Measurements from ENCODE around the gene LILRA5. TPM values are rescaled to one million over a fixed set of nuclear protein-coding genes. Genes with fewer than 3 reads are reported as not detected.
"Not testable (repeated sequence)": the region's sequence is repeated elsewhere in the genome, so short reads cannot be mapped to it uniquely, and the experiment has no call there.

LILRA5 gene
- polyA plus RNA-seq, 1 of the 3 experiments (the other 2 are of a cell fraction) = not detected

DNA sequence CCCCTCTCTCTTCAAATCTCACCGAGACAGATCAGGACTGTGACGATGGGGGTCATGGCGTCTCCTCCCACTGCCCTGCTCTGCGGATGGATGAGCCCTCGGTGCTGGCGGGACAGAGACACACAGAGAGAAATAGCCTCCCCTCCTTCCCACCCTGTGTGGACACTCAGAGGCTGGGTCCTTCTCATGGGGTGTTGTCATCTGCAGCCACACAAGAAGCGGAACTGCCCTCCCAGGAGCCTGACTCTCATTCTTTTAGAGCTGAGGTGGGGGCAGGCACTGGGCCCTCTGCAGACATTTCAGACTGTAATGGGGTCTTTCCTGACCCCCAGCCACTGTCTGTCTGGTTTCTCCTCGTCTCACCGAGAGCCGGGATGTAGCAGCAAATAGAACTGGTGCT lies 32.5 kb downstream of the LILRA5 start:
- H3F3A ChIP-seq (replicated peaks; ENCODE audit: insufficient read depth); H3K79me2 ChIP-seq (ENCODE audit: insufficient read depth); H3K9me3 ChIP-seq; H3K27ac ChIP-seq (ENCODE audit: low read depth in 2 of 2, low read length in 1 of 2); POLR2A ChIA-PET; H3K9me2 ChIP-seq; H3K36me3 ChIP-seq (replicated peaks in 1 of 2; ENCODE audit: control insufficient read depth in 1 of 2, insufficient read depth in 2 of 2, low read length in 1 of 2); H3K9ac ChIP-seq; H2AFZ ChIP-seq (ENCODE audit: low read depth); H3K4me1 ChIP-seq (ENCODE audit: control insufficient read depth in 1 of 2, insufficient read depth in 2 of 2, low read depth in 1 of 2, low read length in 1 of 2); H3K4me3 ChIP-seq (ENCODE audit: low read depth in 2 of 2, low read length in 1 of 2); H3K4me2 ChIP-seq; DNase-seq; H4K20me1 ChIP-seq (ENCODE audit: insufficient read depth): not testable (repeated sequence)
- CTCF ChIA-PET = interaction anchor here (1.1 kb wide), 1 partner anchor 14 kb away, joined by 5 read pairs; no protein-coding TSS in a partner anchor
- peaks cover 66% of the 10 kb centered on the region for H3K27me3 ChIP-seq (ENCODE audit: insufficient read depth)
- WGBS (ENCODE audit: low lambda C conversion rate) = 7% methylated on average over 4 of the region's 10 CpGs

DNA sequence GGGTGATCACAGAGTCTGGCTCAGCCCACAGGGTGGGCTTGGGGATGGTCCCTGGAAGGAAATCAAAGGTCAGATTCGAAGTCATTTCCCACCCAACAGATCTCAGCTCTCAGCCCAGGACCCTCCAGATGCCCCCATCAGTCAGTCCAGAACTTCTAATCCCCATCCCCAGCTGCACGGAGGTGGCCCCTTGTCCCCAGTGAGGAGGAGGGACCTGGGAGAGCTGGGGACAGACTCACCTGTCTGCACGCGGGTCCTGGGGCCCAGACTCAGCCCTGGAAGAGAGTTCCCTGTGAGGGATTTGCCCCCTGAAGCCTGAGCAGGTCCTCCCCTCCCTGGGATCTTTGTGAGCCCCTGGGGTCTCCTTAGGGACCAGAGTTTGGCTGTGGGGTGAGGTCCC lies 32.9 kb downstream of the LILRA5 start:
- H3K9me2 ChIP-seq; H4K20me1 ChIP-seq (ENCODE audit: insufficient read depth); H2AFZ ChIP-seq (ENCODE audit: low read depth); H3K9me3 ChIP-seq; DNase-seq; H3K4me2 ChIP-seq; H3K9ac ChIP-seq; H3K4me1 ChIP-seq (ENCODE audit: control insufficient read depth in 1 of 2, insufficient read depth in 2 of 2, low read depth in 1 of 2, low read length in 1 of 2); H3K4me3 ChIP-seq (ENCODE audit: low read depth in 2 of 2, low read length in 1 of 2); H3K79me2 ChIP-seq (ENCODE audit: insufficient read depth); H3K36me3 ChIP-seq (replicated peaks in 1 of 2; ENCODE audit: control insufficient read depth in 1 of 2, insufficient read depth in 2 of 2, low read length in 1 of 2); H3K27ac ChIP-seq (ENCODE audit: low read depth in 2 of 2, low read length in 1 of 2); POLR2A ChIA-PET; H3F3A ChIP-seq (replicated peaks; ENCODE audit: insufficient read depth): not testable (repeated sequence)
- CTCF ChIA-PET = interaction anchor here (1.1 kb wide), 1 partner anchor 14 kb away, joined by 5 read pairs; no protein-coding TSS in a partner anchor
- 0% methylated on average over 4 of the region's 4 CpGs for WGBS (ENCODE audit: low lambda C conversion rate)
- peaks cover 65% of the 10 kb centered on the region for H3K27me3 ChIP-seq (ENCODE audit: insufficient read depth)

DNA sequence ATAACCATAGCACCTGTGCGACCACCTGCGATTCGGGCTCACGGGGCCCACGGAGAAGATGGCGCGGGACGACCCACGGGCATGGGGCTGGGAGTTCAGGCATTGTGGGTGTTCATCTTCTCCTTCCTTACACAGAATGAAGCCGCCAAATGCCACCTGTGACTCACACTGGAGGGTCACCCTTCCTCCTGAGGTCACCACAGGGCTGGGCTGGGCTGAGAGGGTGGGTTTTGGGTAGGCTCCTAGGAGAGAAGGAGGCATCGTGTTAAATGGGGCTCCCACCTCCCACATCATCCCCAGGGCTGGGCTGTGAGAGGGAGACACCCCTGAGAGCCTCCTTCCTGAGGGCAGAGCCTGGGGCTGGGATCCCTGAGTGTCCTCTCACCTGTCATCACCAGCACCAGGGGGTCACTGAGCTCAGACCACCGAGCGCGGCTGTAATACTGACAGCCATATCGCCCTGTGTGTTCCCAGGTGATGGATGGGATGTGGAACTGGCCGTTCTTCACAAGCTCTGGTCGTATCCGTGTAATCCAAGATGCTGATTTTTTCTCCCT lies 33.5 kb downstream of the LILRA5 start:
- CTCF ChIA-PET = no interaction called here
- Histone ChIP-seq H3K9ac (no peak overlapping the region), H3F3A (replicated peaks; ENCODE audit: insufficient read depth) (no peaks in the 10 kb centered on the region)

DNA sequence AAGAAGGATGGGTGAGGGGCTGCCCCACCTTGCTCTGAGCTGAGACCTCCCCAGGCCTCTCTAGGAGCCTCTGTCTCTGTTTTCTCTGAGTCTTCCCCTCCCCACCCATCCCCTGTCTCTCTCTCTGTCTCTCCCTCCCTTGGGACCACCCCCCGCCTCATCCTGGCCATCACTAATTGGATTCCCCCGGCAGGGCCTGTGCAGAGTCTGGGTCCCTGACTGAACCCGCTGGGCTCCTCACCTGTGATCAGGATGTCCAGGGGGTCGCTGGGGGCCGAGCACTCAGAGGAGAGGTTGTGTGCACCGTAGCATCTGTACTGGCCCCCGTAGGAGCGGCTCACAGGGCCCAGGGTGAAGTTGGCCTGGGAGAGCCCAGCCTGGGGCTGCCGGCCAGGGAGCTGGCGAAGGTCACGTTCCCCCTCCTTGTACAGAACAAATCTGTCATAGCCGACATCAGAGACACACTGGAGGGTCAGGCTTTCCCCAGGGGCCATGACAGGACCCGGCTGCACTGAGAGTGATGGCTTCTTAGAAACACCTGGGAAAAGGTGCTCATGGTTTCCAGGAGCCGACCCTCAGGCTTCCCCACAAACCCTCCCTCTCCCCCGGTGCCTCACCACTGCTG lies 34.3 kb downstream of the LILRA5 start:
- CTCF ChIA-PET = not testable (repeated sequence)

More for the DNA sequence above, 33.5 kb downstream of the LILRA5 start:
- Histone ChIP-seq H3K9me2 (no peaks in the 10 kb centered on the region), H3K9me3 (no peaks in the 10 kb centered on the region), H3K4me3 (ENCODE audit: low read depth in 2 of 2, low read length in 1 of 2) (no peak overlapping the region), H3K36me3 (replicated peaks in 1 of 2; ENCODE audit: control insufficient read depth in 1 of 2, insufficient read depth in 2 of 2, low read length in 1 of 2) (no peaks in the 10 kb centered on the region), H4K20me1 (ENCODE audit: insufficient read depth) (no peaks in the 10 kb centered on the region), H3K4me2 (no peak overlapping the region), H3K27ac (ENCODE audit: low read depth in 2 of 2, low read length in 1 of 2) (no peak overlapping the region), H3K27me3 (ENCODE audit: insufficient read depth) (peaks cover 61% of the 10 kb centered on the region), H3K4me1 (ENCODE audit: control insufficient read depth in 1 of 2, insufficient read depth in 2 of 2, low read depth in 1 of 2, low read length in 1 of 2) (no peaks in the 10 kb centered on the region), H3K79me2 (ENCODE audit: insufficient read depth) (no peaks in the 10 kb centered on the region), H2AFZ (ENCODE audit: low read depth) (no peak overlapping the region)
- POLR2A ChIA-PET = no interaction called here
- DNase-seq = no peak
- TF ChIP-seq TAF1 (IDR thresholded peaks at IDR 0.05; ENCODE audit: borderline replicate concordance, low read depth, low read length) (no peak), ELF1 (IDR thresholded peaks at IDR 0.05) (no peak), SMC3 (IDR thresholded peaks at IDR 0.05; ENCODE audit: low read depth, low read length) (no peak), NFIC (IDR thresholded peaks at IDR 0.05; ENCODE audit: borderline replicate concordance) (no peak), RFX5 (IDR thresholded peaks at IDR 0.05; ENCODE audit: low read length) (no peak)
- TF ChIP-seq, protein P1, sequence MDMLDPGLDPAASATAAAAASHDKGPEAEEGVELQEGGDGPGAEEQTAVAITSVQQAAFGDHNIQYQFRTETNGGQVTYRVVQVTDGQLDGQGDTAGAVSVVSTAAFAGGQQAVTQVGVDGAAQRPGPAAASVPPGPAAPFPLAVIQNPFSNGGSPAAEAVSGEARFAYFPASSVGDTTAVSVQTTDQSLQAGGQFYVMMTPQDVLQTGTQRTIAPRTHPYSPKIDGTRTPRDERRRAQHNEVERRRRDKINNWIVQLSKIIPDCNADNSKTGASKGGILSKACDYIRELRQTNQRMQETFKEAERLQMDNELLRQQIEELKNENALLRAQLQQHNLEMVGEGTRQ (IDR thresholded peaks at IDR 0.05; ENCODE audit: borderline replicate concordance, low read depth, low read length) = no peak
- TF ChIP-seq, protein P2, sequence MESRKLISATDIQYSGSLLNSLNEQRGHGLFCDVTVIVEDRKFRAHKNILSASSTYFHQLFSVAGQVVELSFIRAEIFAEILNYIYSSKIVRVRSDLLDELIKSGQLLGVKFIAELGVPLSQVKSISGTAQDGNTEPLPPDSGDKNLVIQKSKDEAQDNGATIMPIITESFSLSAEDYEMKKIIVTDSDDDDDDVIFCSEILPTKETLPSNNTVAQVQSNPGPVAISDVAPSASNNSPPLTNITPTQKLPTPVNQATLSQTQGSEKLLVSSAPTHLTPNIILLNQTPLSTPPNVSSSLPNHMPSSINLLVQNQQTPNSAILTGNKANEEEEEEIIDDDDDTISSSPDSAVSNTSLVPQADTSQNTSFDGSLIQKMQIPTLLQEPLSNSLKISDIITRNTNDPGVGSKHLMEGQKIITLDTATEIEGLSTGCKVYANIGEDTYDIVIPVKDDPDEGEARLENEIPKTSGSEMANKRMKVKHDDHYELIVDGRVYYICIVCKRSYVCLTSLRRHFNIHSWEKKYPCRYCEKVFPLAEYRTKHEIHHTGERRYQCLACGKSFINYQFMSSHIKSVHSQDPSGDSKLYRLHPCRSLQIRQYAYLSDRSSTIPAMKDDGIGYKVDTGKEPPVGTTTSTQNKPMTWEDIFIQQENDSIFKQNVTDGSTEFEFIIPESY (IDR thresholded peaks at IDR 0.05; ENCODE audit: borderline replicate concordance, low read depth) = no peak
- WGBS (ENCODE audit: low lambda C conversion rate) = 2% methylated on average over 16 of the region's 18 CpGs

DNA sequence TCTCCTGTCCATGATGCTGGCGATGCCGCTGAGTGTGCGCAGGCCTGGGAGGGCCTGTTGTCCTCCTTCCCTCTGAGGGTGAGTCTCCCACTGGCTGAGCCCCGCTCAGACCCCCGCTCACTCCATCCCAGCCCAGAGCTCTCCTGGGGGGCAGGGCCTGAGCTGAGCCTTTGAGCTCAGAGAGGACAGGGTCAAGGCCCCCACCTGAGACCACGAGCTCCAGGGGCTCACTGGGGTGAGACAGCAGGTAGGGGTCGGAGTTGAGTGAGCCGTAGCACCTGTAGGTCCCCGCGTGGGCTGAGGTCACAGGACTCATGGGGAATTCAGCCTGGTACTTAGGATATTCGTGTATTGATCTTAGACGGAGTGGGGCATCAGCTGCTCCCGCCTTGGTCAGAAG lies 34.9 kb downstream of the LILRA5 start:
- H3K4me2 ChIP-seq; H3K4me3 ChIP-seq (ENCODE audit: low read depth in 2 of 2, low read length in 1 of 2); H3K9me3 ChIP-seq; POLR2A ChIA-PET; H3K27ac ChIP-seq (ENCODE audit: low read depth in 2 of 2, low read length in 1 of 2); H3F3A ChIP-seq (replicated peaks; ENCODE audit: insufficient read depth); H4K20me1 ChIP-seq (ENCODE audit: insufficient read depth); H2AFZ ChIP-seq (ENCODE audit: low read depth); H3K36me3 ChIP-seq (replicated peaks in 1 of 2; ENCODE audit: control insufficient read depth in 1 of 2, insufficient read depth in 2 of 2, low read length in 1 of 2); DNase-seq; H3K9me2 ChIP-seq; H3K79me2 ChIP-seq (ENCODE audit: insufficient read depth); H3K4me1 ChIP-seq (ENCODE audit: control insufficient read depth in 1 of 2, insufficient read depth in 2 of 2, low read depth in 1 of 2, low read length in 1 of 2); H3K9ac ChIP-seq: not testable (repeated sequence)
- H3K27me3 ChIP-seq (ENCODE audit: insufficient read depth) = peaks cover 62% of the 10 kb centered on the region
- CTCF ChIA-PET = interaction anchor here (2.4 kb wide), 1 partner anchor 12 kb away, joined by 7 read pairs; no protein-coding TSS in a partner anchor
- 25% methylated on average over 12 of the region's 13 CpGs for WGBS (ENCODE audit: low lambda C conversion rate)

More for the DNA sequence above, 34.3 kb downstream of the LILRA5 start:
- H3K4me1 ChIP-seq (ENCODE audit: control insufficient read depth in 1 of 2, insufficient read depth in 2 of 2, low read depth in 1 of 2, low read length in 1 of 2); H3K27ac ChIP-seq (ENCODE audit: low read depth in 2 of 2, low read length in 1 of 2); H3K9ac ChIP-seq; H3K36me3 ChIP-seq (replicated peaks in 1 of 2; ENCODE audit: control insufficient read depth in 1 of 2, insufficient read depth in 2 of 2, low read length in 1 of 2); H3K79me2 ChIP-seq (ENCODE audit: insufficient read depth); DNase-seq; POLR2A ChIA-PET; H4K20me1 ChIP-seq (ENCODE audit: insufficient read depth); H3K9me2 ChIP-seq; H3K4me3 ChIP-seq (ENCODE audit: low read depth in 2 of 2, low read length in 1 of 2); H3K9me3 ChIP-seq; H2AFZ ChIP-seq (ENCODE audit: low read depth); H3F3A ChIP-seq (replicated peaks; ENCODE audit: insufficient read depth); H3K4me2 ChIP-seq: not testable (repeated sequence)
- WGBS (ENCODE audit: low lambda C conversion rate) = 4% methylated on average over 10 of the region's 15 CpGs
- H3K27me3 ChIP-seq (ENCODE audit: insufficient read depth) = peaks cover 62% of the 10 kb centered on the region

Measured in SK-N-SH (cell line).